SK-MEL-5 (cell line): ENCODE measurements around the gene CCNG2. TPM values are rescaled to one million over a fixed set of nuclear protein-coding genes. Genes with fewer than 3 reads are reported as not detected.

Source experiments
- DNase-seq: peaks from one replicate; pipeline ENCODE4 v3.0.0-alpha.2; 2016; ENCODE audit warnings: low read depth, low spot score
- in situ Hi-C: cut with HindIII; loops from 2 replicates; pipeline ENCODE4 v1.10.0; 2016; ENCODE audit warnings: low sequenced_read_pairs, high pct_unique_total_duplicates, low pct_unique_long_range_greater_than_20kb
- total RNA-seq: library from RNA; depleted of rRNA; stranded (reverse); fragments of >200 nt; shearing (Covaris generic); gene quantifications from 2 replicates; pipeline ENCODE4 v1.2.3, GENCODE V29; 2014

The CCNG2 gene
- total RNA-seq, 1 experiment from 2014 or later, result 23.6 TPM

GRCh38 chr4:77163641-77164040, 6.6 kb downstream of the CCNG2 start:
- in situ Hi-C loops, result no loop called here

GRCh38 chr4:77167173-77167572, 10.2 kb downstream of the CCNG2 start:
- no peak for DNase-seq
- in situ Hi-C loops, result no loop called here

More at GRCh38 chr4:77163641-77164040, 6.6 kb downstream of the CCNG2 start:
- DNase-seq, result no peak

GRCh38 chr4:77167866-77168265, 10.9 kb downstream of the CCNG2 start:
- no peak for DNase-seq
- in situ Hi-C loops, result no loop called here

DNA sequence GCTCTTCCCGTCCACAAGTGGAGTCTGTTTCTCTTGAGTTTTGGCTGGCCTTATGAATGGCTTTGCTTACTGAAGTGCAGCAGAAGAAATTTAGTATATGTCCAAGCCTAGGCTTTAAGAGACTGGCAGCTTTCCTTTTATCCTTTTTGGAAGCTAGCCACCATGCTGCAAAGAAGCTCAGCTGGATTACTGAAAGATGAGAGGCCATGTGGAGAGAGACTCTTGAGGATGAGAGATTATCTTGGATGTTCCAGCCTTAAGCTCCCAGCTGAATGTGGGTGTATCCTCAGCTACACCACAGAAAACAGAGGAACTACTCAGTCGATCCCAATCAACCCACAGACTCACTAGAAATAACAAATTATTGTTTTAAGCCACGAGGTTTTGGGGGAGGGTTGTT, 12.5 kb downstream of the CCNG2 start:
- in situ Hi-C loops, result no loop called here

DNA sequence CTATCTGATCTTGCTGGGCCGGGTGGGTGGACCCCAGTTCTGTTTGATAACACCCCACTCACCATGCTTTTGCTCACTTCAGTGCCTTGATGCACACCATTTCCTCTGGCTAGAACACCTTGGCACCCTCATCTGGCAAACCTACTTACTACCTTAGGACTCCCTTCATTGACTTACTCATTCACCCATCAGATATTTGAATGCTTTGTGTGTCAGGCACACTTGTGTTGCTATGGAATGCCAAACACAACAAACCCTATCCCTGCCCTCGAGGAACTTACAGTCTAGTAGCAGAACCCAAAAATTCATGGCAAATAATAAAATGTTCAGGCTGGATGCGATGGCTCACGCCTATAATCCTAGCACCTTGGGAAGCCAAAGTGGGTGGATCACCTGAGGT, 13.9 kb downstream of the CCNG2 start:
- in situ Hi-C loops, result no loop called here
- no peak for DNase-seq

More for the DNA sequence above, 12.5 kb downstream of the CCNG2 start:
- no peak for DNase-seq

- in situ Hi-C loops, result no loop called here
- DNase-seq, result no peak
Measured at GRCh38 chr4:77172336-77172735, 15.3 kb downstream of the CCNG2 start.

DNA sequence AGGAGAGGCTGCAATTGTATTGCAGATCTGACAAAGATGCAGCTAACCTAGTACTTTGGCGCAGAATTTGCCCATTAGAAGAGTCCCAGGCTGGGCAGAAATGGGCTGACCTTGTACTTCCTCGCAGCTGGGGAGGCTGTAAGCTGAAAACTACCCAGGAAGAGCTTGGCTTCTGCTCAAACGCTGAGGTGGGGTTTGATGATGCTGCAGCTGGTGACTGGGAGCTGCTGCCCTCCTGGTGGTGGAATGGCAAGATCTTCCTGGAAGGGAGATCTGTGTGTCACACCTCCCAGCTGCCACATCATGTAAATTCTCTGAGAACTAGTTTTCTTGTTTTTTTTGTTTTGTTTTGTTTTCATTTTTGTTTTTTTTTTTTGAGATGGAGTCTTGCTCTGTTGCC, 17.4 kb downstream of the CCNG2 start:
- in situ Hi-C loops, result no loop called here

DNA sequence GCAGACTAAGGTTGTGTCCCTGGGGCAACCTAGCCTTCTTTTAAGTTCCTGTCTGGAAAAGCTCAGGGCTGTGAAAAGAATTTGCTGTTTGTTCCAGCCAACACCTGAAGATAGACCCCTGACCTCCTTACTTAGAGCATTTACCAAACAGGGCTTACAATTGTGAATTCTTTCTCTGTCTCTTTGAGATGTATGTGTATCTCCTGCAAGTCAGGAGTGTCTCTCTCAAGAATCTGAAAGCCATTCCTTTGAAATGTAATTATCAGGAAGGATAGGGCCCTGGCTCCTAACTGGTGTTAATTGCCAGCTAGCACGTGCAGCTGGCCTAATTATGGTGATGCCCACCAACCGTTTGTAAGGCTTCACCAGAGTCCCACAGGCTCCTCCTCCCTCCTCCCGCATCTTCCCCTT, 18.2 kb downstream of the CCNG2 start:
- in situ Hi-C loops, result no loop called here
- peak; percentile 24 for DNase-seq

More for the DNA sequence above, 17.4 kb downstream of the CCNG2 start:
- DNase-seq, result no peak

GRCh38 chr4:77176640-77177039, 19.6 kb downstream of the CCNG2 start:
- in situ Hi-C loops, result no loop called here
- DNase-seq, result no peak

DNA sequence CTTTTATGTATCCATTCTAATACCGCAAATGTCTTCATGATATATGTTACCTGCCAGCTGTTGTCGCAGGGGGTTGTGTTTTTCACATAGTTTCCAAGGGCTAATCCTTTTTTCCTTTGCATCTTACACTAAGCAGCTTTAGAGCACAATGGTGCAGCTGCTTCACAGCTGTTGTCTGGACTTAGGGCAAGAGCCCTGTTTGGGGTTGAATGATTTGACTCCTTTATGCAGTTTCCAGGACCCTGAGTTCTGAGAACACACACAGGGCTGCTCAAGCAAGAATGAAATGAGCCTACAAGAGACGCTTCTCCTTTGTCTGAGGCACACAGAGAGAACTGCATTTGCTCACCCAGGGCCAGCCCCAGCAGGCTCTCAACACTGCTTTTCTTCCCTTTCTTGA, 20.2 kb downstream of the CCNG2 start:
- in situ Hi-C loops, result no loop called here
- no peak for DNase-seq

DNA sequence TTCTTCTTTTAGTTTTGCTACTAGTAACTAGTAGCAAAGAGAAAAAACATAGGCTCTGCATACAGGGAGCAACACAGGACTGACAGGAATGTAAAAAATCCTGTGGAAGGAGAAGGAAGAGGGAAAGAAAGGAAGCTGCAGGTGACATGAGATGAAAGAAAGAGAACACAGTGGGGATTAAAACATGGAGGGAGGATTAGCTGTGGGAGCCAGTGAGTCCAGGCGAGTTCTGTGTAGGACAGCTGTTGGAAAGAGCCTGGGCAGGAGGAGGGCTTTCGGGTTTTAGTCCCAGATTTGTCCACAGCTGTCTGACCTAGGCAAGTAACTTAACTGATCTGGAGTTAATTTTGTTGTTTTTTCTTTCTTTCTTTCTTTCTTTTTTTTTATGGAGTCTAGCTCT, 21.6 kb downstream of the CCNG2 start:
- no peak for DNase-seq
- in situ Hi-C loops, result no loop called here

GRCh38 chr4:77179519-77179918, 22.5 kb downstream of the CCNG2 start:
- in situ Hi-C loops, result no loop called here
- no peak for DNase-seq

- in situ Hi-C loops, result no loop called here
- DNase-seq, result no peak
Measured at GRCh38 chr4:77181720-77182119, 24.7 kb downstream of the CCNG2 start.

GRCh38 chr4:77183777-77184420, 26.9 kb downstream of the CCNG2 start:
- in situ Hi-C loops, result no loop called here
- no peak for DNase-seq

DNA sequence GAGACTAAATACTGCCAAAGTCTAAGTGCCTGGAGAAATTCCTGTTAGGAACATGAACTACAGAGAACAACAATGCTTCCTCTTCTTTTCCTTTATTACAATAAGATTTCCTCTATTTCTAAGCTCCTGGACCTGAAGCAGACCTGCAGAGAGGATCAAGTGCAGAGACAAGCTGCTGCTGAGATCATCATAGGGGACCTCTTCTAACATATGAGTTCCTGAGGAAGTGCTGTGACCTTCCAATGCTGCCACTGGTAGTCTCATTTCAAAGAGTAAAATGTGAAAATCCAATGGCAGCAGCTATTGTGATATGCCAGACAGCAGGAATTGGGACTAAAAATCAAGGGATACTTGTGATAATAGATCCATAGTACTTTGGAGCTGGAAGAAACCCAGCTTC, 28.0 kb downstream of the CCNG2 start:
- DNase-seq, result no peak
- in situ Hi-C loops, result no loop called here

- in situ Hi-C loops, result no loop called here
- DNase-seq, result no peak
Measured at GRCh38 chr4:77185686-77186085, 28.7 kb downstream of the CCNG2 start.

- DNase-seq, result no peak
- in situ Hi-C loops, result no loop called here
Measured at GRCh38 chr4:77187322-77187721, 30.3 kb downstream of the CCNG2 start.

DNA sequence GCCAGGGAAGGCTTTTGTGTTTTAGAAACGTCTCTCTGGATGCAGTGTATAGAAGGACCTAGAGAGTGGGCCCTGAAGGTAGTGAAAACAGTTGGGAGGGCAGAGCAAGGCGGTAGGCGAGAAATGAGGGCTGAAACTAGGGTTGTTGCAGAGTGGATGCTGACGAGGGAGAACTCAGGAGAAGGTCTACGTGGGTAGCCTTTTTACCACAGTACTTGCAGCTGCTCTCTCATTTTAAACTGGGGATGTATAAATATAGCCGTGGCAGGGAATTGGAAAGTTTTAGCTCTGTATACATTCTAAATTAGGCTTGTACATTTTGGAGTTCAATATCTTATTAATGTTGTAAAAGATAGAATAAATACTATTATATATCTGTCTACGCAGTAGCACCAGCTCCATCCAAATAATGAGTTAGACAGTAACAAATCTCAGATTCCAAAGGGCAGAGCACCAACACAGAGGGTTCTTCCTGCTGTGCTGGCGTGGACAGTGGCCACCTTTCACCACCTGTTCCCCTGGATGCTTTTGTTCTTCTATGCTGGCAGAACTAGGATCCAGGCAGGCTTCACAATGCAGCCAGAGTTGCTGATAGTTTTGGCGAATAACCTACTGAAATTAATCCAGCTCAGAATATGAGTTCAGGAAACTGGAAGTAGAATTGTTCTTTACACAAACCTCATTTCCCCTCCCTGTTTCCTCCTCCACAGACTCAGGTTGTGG, 31.7 kb downstream of the CCNG2 start:
- in situ Hi-C loops, result no loop called here
- no peak for DNase-seq

DNA sequence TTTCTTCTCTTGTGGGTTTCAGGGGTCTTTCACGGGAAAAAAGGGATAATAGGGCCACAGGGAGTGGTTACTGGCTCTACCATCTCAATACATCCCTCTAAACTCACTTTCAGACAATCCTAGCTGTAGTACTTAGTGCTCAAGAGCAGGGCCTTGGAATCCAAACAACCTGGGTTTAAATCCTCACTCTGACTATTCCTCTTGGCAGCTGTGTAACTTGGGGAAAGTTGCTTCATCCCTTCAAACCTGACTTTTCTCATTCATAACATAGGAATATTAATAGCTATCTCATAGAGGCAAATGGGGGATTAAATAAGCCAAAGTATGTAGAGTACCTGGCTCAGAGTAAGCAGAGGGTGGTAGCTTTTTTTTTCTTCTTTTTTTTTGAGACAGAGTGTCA, 32.4 kb downstream of the CCNG2 start:
- in situ Hi-C loops, result no loop called here
- DNase-seq, result no peak
